Activated T-cell treated with anti-CD3 and anti-CD28 coated beads for 1 hour (primary cell): ENCODE measurements around the gene AGBL1.

Experiments
- DNase-seq: peaks from one replicate; pipeline ENCODE4 v3.0.0-alpha.2; 2020; ENCODE audit warnings: low read depth

AGBL1 gene

DNA sequence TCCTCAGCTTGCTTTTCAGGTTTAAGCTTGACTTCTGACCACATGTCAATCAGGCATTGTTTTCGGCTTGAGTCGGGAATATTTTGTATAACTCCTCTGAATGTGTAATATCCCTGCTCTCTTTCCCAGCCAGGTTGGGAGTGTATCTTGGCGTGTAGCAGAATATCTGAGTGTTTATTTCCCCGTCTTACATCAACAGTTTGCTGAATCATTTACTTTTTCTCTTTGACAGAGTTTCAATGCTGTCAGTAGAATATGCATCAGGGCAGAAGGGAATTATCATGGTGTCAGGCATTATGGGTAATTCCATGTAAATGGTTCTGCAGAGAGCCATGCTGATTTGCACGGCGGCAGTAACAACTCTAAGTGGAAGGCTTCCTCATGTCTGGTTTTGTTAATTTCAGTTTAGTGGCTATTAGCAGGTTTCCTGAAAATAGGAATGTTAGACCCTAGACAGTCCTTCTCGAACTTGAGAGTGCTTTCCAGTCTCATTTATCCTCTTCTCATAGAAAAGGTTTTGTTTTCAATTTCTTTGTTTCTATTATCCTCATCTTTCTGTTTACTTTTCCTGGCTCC, 566.3 kb downstream of the AGBL1 start:
- DNase-seq: no peak

DNA sequence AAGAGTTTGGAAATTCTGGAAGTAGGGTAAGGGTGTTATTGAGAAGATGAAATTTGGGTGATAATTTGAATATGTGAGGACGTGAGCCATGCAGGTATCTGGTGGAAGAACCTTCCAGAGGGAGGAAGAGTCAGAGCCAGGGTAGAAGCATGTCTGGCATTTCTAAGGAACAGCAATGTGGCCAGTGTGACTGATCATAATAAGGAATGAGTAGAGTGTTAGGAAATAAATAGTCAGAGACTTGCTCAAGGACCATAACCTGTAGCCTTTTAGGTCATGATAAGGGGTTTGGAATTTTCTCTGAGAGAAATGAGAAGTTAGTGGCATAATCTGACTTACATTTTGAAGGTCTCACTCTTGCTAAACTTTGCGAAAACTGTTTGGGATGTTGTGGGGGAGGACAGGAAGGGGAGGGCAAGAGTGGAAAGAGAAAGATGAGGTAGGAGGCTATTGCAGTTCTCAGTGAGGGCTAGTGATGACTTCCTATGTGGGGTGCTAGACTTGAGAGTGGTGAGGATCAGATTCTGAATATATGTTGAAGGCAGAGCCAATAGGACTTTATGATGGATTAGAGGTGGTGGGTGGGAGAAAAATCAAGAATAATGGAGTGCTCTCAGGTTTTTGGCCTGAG, 568.3 kb downstream of the AGBL1 start:
- no peak for DNase-seq

DNA sequence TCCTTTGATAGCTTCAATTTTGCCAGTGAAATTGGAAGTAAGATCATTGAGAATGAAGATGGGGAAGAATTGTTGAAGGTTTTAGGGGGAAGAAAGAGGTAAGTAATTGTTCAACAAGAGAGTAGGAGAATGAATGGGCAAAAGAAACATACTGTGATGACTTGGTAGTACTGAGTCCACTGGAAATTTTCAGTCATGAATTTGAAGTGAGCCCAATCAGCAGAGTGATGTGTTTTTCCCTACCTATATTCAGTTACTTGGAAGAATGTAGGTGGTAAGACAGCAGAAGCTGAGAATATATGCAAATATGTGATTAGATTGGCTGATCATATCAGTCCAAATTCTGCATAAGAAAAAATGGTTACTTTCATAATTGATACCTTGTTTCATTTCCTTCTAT, 569.6 kb downstream of the AGBL1 start:
- DNase-seq: no peak

DNA sequence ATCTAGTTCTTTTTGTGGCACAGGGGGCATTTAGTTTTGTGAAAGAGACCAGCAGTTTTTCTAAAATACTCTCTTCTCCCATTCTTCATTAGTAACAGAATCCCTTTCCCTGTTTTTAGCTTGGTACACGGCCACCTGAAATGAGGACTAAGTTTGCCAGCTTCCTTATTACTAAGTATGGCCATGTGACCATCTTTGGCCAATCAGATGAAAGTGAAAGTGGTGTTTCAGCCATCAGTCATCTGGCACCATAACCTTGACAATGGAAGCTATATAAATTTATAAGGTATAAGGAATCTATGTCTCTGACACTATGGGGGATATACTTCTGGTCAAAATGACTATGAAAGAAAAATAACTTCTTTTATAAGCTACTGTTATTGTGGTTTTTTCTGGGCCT, 570.4 kb downstream of the AGBL1 start:
- DNase-seq: no peak

DNA sequence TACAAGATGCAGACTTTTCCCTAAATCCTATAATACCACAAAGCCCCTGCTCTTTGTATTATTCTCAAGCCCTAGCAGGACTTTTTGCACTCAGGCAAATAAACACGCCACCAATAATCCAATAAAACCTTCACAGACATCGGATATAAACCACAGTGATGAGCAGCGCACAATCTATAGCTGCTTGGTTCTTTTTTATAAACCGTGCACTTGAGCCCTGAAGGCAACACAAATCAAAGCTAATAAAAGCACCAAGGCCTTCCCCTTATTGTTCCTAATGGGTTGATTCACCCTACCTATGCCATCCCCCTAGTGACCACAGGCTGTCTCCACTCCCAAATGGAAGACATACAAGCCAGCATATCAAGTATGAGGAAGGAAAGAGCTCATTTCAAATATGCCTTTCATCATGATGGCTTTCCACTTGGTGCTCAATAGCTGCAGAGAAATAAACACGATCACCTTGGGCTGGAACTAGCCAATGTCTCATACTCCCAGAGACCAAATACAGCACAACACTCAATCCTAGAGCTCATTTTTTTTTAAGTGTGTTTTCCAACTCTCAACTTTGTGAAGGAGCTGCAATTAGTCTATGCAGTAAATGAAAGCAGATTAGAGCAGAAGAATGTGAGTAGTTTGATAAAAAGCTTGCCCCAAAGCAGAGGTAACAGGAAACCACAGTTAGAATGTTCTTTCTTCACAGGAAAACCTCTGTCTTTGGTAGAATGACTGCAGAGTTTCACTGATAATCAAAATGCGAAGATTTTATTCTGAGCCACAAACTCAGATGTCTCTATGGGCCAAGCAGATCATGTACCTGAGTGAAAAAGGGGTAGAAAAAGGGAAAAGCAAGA, 573.9 kb downstream of the AGBL1 start:
- DNase-seq: no peak

DNA sequence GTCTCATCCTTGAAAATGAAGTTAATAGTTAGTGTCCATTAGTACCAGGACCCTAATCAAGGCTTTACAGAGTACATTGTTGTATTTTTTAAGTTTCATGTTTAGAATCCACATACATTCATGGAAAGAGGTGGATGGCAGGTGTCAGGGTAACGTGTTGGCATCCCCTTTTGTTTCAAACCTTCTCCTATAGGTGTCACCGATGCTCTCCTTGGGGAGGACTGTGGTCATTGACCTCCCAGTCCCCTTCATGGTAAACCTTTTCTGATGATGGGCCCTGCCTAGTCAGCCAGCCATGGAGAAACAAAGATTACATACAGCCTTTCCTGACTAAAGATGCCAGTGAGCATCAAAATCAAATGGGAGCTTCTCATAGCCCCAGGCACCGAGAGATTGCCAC, 574.8 kb downstream of the AGBL1 start:
- no peak for DNase-seq

DNA sequence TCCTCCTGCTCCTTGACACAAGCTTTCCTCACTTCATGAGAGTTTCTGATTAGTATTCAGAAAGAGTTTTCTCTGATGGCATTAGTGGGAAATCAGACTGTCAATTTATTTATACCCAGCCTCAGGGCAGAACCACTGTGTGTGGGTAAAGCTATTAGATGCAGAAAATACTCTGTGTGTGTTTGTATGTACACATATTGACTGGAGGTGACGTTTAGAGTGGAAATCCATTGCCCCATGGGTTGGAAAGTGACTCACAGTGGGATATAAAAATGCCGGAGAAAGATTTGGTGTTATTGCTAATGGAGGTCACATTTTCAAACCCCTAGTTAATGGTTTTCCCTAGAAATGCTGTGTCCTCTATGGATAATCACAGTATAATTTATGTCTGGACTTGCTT, 577.6 kb downstream of the AGBL1 start:
- DNase-seq: no peak

DNA sequence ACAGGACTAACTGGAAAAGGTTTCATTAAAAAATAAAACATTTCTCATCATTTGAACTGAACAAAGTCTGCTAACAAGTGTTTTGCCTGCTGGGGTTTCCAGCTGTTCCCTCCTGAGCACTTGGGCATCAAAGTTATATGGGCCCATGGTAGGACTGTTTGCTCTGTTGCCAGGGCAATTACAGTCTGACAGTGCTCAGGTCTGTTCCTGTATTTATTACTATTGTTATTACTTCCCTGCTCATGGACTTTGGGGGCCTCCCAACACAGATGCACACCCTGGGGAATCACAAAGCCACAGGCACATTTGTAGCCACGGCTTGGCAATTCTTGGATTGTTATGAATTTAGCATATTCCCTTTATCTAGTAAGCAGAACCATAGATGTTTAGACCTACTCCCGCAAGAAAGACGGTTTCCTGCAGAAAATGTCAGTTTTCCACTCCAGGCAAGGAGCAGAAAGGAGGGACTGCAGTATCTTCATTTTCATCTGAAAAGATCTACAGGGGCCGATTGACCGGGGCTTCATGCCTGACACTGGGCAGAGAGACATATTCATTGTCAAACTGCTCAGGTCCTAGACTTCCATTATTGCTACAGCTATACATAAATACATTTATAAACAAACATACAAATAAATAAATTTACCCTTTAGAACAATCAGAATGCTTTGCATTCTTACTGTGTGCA, 580.2 kb downstream of the AGBL1 start:
- no peak for DNase-seq

DNA sequence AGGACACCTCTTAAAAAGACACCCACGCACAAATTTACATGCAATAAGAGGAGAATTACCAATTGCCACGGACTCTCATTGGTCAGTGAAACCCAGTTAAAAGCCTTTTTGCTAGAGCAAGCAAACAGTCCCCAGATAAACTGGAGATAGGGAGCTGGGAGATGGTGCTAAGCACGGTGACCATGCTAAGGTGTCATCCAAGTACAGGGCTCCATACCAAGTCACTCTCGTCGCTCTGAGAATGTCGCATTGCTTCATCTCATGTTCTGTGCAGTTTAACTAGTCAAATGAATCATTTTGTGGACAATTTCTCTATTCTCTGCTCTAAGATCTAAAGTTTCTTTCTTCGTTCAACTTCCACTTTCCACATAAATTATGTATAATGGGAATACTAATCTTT, 581.9 kb downstream of the AGBL1 start:
- no peak for DNase-seq

DNA sequence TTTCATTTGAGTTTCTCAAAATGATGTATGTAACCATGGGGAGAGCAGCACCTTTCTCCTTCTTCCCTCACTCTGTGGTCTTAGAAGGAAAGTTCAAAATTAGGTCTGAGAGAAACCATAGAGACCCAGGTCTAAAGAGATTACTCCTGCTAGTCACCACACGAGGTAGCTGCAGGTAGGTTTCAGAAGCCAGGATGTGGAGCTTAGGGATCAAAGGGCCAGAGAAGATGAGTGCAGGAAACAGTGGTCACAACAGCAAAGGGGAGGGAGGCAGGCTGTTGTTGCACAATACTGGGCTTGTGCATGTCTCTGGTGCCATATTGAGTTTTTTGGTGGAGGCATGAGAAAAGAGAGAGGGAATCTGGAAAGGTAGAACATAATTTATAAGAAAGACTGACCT, 583.6 kb downstream of the AGBL1 start:
- DNase-seq: no peak

DNA sequence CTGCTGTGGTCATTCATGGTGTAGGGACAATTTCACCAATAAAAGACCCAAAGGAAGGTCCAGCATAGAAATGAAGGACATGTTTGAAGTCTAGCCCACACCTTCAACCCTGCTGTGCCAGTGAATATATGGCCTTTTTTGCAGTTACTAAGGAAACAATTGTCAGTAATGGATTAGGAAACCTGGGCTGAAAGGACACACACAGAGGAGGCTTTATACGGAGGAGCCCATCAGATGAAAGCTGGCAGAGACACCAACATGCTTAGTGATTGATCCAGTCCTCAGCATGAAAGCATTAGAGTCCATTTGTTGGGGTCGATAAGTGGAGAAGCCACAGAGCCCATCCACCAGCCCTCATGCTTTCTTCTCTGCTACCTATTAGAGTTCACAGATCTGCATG, 584.3 kb downstream of the AGBL1 start:
- DNase-seq: no peak

DNA sequence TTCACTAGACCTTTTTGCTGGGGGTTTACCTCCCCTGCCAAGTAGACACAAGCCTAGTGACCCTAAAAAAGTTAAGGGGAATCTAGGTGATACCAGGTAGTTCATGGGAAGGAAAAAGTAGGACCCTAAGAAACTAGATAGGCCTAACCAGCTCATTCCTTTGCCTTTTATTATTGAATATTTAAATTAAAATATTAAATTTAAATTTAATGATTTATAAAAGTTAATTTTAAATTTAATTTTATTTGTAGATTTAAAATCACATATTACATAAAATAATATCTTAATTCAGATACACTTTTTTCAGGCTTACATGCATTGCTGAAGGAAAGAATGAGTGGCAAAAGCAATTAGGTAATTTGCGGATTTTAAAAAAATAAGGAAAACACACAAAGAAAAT, 584.9 kb downstream of the AGBL1 start:
- DNase-seq: no peak

DNA sequence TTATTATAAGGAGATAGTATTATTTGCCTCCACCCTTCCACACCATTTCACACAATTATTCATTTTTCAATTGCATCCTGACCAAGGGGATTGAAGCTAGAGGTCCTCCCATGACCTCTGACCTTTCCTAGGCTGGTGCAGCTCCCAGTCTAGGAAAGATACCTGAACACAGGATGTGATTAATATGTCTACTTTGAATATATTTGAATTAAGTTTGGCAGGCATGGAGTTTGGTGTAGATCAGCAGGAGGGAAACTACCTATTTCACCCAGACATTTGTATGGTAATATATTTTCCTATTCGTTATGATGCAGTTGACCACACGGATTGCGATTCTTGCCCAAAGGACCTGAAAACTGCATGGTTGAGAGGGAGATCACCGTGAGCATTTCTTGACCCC, 596.3 kb downstream of the AGBL1 start:
- no peak for DNase-seq

DNA sequence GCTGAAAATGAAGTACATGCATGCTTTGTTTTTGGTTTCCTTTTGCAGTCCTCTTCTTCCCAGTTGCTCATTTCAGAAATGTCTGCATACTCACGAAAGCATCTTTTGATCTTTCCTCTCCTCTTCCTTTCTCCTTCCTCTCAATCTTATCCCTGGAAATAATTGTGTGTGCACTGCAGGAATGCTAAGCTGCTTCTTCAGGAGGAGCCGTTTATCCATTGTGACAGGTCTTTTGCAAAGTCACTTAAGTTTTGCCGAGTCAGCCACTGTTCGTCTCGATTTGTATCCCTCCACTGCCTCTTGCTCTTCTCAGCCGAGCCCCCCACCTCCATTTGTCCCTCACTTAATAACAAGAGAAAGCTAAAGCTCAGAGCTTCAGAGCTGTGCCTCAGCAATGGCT, 597.6 kb downstream of the AGBL1 start:
- no peak for DNase-seq

DNA sequence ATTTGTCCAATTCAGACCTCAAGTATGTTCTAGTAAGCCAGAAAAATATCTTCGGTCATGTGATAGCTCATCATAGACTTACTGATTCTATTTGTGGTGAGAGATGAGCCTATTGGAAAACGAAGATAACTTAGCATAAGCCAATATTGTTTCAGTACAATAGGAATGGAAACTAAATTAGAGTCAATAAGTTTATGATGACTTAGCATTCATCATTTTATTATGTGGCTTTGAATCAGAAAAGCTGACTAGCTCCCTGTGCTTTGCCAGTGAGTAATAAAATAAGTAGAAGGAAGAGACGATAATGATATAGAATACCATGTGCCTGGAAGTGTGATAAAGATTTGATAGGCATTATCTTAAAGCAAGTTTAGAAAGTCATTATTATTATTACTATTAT, 605.6 kb downstream of the AGBL1 start:
- DNase-seq: no peak

DNA sequence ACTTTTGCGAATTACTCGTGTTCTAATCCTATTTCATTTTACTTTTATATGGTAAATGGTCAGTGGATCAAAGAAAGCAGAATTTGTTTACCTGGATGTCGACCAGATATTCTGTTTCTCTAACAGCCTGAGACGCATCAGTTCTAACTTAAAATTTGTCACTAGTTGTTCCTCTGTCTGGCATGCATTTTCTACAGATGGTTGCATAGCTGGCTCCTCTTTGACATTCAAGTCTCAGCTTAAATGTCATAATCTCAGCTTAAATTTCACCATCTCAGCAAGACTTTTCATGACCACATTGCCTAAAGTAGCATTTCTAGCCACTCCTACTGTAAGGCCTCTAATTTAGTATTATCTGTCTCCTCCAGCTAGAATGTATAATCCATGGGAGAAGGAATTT, 609.3 kb downstream of the AGBL1 start:
- no peak for DNase-seq

DNA sequence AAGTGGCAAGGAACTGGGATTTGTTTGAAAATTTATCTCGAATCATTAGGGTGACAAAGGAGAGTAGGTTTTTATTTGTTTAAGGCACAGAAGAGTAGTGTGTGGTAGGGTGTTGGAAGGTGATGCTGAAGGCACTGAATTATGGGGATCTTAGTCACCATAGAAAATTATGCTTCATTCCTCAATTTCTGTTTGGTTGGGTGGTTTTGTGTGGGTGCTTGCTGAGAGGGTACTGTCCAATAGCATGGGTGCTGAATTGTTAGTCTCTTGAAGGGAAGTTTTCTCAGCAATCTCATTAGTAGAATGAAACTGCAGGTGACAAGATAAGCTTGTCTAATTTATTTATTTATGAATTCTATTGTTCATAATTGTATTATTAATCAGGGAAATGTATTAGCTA, 610.9 kb downstream of the AGBL1 start:
- no peak for DNase-seq

DNA sequence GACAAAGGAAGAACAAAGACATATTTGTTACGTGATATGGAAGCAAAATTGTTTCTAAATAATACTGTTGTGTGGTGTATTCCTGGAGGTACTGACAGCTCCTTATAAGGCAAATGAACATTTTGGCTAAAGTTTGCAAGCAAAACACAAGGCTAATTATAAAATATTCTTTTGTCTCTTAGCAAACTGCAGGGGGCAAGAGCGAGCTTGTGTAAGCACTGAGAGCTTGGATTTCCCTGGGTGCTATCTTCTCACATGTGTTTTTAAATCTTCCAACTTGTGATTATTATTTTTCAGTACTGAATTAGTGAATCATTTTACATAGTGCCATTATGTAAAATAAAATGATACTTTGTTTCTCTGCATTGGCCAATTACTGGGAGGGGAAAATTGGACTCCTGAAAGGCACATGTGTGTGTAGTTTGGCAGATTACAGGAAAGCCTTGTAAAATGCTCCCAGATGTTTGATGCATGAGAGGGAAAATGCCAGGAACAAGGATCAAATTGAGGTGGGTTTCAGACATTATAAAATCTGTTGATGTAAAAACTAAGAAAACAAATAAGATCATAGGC, 611.5 kb downstream of the AGBL1 start:
- no peak for DNase-seq

DNA sequence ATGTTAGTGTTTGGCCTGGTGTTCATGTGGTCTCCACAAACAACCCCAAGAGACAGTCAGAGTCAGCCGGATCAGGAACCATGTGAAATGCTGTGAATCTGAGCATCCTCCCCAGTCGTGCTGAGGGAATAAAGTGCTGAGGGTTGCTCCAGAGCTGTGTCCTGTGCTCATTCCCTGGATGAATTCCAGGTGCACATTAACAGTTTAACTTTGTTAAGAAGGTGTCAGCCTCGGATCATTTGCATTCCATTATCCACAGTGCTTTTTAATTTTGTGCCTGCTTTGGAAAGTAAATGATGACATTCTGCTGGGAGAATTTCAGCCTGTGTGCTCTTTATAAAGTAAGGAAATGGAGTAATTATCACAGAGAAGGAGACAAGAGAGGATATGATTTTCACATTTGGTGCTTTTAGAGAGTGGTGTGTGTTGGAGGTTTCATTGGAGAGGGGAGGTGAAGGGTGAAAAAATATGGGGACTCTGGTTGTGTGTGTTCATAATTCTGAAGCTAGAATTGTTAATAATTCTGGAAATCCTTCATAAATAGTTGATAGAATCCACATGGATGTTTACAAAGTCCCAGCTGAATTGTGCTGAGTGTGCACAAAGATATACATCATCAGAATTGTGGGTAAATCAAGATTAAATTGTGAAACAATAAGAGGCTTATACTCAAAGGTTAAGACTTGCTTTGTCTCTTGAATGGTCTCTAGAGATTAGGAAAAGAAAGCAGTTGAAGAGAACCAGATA, 621.4 kb downstream of the AGBL1 start:
- no peak for DNase-seq

DNA sequence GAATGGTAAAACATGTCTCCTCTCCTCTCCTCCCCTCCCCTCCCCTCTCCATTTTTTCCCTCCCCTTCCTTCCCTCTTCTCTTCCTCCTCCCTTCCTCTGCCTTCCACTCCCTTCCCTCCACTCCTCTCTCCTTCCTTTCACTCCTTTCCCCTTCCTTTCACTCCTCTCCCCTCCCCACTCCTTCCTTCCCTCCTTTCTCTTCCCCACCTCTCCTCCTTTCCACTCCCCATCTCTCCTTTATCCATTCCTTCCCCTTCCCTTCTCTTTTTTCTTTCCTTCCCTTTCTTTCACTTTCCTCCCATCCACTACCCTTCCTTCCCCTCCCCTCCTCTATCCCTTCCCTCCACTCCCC, 621.9 kb downstream of the AGBL1 start:
- no peak for DNase-seq

DNA sequence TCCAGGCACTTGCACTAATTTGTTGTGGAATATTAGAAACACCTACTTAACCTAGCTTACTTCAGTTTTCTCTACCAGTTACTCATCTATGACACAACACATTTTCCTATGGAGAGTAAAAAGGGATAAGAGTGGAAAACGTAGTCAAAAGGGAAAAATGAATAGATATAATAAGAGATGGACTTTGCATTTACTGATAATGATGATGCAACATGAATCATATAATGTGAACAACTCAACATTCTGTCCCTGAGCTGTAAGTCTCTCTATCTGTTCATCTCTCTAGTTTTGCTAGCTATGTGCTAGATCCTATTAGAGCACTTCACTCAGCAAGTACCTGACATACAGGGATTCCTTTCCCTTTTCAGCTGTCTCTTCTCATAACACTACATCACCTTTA, 627.1 kb downstream of the AGBL1 start:
- no peak for DNase-seq

DNA sequence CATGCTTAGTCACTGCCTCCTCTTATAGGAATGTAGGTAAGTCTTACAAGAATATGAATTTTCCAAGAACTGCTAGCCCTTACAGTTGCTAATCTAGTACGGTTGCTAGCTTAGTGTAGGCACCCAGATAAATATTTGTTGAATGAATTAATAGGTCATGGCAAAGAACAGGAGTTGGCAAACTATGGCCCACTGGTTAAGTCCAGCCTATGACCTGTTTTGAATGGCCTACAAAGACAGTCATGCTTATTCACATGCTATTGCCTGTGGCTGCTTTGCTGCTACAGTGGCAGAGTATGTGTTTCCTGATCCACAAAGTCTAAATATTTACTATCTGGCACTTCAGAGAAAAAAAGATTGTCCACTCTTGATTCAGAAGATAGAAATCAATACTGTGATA, 631.8 kb downstream of the AGBL1 start:
- no peak for DNase-seq
